Measurements from ENCODE around the gene ZSWIM6.

Gene ZSWIM6

GRCh38 chr5:61301341-61302199 is 30.5 kb upstream of the ZSWIM6 start:
- H3K27ac ChIP-seq = no peak overlapping the region
- no peak for TF ChIP-seq ZFX (IDR thresholded peaks at IDR 0.05)
- TF ChIP-seq CTCF (conservative IDR thresholded peaks at IDR 0.05) = no peak

- no peak for TF ChIP-seq CTCF (conservative IDR thresholded peaks at IDR 0.05)
- TF ChIP-seq ZFX (IDR thresholded peaks at IDR 0.05) = no peak
- H3K27ac ChIP-seq = no peak overlapping the region
Measured at GRCh38 chr5:61302200-61302563, 29.9 kb upstream of the ZSWIM6 start.

- no peak for TF ChIP-seq CTCF (conservative IDR thresholded peaks at IDR 0.05)
- TF ChIP-seq ZFX (IDR thresholded peaks at IDR 0.05) = no peak
- no peak overlapping the region for H3K27ac ChIP-seq
Measured at GRCh38 chr5:61303346-61303745, 28.7 kb upstream of the ZSWIM6 start.

- no peak overlapping the region for H3K27ac ChIP-seq
- no peak for TF ChIP-seq ZFX (IDR thresholded peaks at IDR 0.05)
- no peak for TF ChIP-seq CTCF (conservative IDR thresholded peaks at IDR 0.05)
Measured at GRCh38 chr5:61304590-61305381, 27.3 kb upstream of the ZSWIM6 start.

- H3K27ac ChIP-seq = no peak overlapping the region
- TF ChIP-seq CTCF (conservative IDR thresholded peaks at IDR 0.05) (no peak), ZFX (IDR thresholded peaks at IDR 0.05) (no peak)
Measured at GRCh38 chr5:61306531-61307131, 25.4 kb upstream of the ZSWIM6 start.

- no peak overlapping the region for H3K27ac ChIP-seq
Measured at GRCh38 chr5:61307191-61307590, 24.9 kb upstream of the ZSWIM6 start.

More at GRCh38 chr5:61307191-61307590, 24.9 kb upstream of the ZSWIM6 start:
- no peak for TF ChIP-seq ZFX (IDR thresholded peaks at IDR 0.05)
- no peak for TF ChIP-seq CTCF (conservative IDR thresholded peaks at IDR 0.05)

All from C4-2B (cell line).